ENCODE measurements around the gene TGM4. TPM values are rescaled to one million over a fixed set of nuclear protein-coding genes. Genes with fewer than 3 reads are reported as not detected.

TGM4 gene
- total RNA-seq, 4 donors from 2014 or later, result not detected

DNA sequence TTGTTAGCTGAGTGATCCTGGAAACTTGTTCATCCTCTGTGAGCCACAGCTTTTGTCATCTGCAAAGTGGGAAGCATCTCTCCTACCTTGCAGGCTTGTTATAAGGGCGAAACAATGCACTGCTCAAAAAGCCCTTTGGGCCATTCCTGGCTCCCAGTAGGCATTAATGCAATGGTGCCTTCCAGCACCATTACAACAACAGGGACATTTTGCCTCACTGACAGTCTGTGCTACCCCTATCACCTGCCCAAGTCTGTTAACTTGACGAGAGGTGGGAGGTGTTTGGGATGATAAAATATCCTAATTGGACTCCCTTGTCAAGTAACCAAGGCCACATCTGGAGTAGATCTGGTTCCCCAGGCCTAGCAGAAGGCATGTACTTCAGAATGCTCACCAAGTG, 57.4 kb downstream of the TGM4 start:
- intact Hi-C loops (cut with DNase I; ENCODE audit: low total_unique reads), result no loop called here
- Histone ChIP-seq H3K9me3 (no peaks in the 10 kb centered on the region), H3K4me1 (no peaks in the 10 kb centered on the region), H3K27me3 (no peaks in the 10 kb centered on the region), H3K4me3 (no peak overlapping the region), H3K36me3 (no peaks in the 10 kb centered on the region), H3K27ac (no peak overlapping the region)
- no peak for TF ChIP-seq POLR2A (IDR thresholded peaks at IDR 0.05)
- TF ChIP-seq, protein P1, sequence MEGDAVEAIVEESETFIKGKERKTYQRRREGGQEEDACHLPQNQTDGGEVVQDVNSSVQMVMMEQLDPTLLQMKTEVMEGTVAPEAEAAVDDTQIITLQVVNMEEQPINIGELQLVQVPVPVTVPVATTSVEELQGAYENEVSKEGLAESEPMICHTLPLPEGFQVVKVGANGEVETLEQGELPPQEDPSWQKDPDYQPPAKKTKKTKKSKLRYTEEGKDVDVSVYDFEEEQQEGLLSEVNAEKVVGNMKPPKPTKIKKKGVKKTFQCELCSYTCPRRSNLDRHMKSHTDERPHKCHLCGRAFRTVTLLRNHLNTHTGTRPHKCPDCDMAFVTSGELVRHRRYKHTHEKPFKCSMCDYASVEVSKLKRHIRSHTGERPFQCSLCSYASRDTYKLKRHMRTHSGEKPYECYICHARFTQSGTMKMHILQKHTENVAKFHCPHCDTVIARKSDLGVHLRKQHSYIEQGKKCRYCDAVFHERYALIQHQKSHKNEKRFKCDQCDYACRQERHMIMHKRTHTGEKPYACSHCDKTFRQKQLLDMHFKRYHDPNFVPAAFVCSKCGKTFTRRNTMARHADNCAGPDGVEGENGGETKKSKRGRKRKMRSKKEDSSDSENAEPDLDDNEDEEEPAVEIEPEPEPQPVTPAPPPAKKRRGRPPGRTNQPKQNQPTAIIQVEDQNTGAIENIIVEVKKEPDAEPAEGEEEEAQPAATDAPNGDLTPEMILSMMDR (IDR thresholded peaks at IDR 0.05), result no peak
- no peak for DNase-seq

DNA sequence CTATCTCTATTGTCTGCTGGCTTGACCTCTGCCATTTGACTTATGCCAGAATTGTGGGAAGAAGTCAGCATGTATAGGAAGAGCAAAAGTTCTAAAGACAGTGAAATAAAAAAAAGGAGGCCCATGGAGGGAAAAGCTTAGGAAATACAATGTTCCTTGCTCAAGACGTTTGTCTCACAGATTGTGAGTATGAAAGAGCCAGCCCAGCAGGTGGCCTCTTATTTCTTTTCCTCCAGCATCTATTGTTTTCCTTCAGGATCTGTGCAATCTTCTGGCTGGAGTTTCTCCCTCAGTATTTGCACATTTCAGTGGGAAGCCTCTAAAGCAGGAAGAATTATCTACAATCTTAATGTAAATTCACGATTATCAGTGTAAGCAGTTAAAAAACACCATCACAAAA, 57.9 kb downstream of the TGM4 start:
- H3K27me3 ChIP-seq, result no peaks in the 10 kb centered on the region
- no peaks in the 10 kb centered on the region for H3K36me3 ChIP-seq
- no peaks in the 10 kb centered on the region for H3K9me3 ChIP-seq
- TF ChIP-seq, protein P1 (IDR thresholded peaks at IDR 0.05), result no peak
- TF ChIP-seq POLR2A (IDR thresholded peaks at IDR 0.05), result no peak
- H3K4me3 ChIP-seq, result no peak overlapping the region
- H3K27ac ChIP-seq, result no peak overlapping the region
- intact Hi-C loops (cut with DNase I; ENCODE audit: low total_unique reads), result no loop called here
- no peaks in the 10 kb centered on the region for H3K4me1 ChIP-seq
- DNase-seq, result no peak

DNA sequence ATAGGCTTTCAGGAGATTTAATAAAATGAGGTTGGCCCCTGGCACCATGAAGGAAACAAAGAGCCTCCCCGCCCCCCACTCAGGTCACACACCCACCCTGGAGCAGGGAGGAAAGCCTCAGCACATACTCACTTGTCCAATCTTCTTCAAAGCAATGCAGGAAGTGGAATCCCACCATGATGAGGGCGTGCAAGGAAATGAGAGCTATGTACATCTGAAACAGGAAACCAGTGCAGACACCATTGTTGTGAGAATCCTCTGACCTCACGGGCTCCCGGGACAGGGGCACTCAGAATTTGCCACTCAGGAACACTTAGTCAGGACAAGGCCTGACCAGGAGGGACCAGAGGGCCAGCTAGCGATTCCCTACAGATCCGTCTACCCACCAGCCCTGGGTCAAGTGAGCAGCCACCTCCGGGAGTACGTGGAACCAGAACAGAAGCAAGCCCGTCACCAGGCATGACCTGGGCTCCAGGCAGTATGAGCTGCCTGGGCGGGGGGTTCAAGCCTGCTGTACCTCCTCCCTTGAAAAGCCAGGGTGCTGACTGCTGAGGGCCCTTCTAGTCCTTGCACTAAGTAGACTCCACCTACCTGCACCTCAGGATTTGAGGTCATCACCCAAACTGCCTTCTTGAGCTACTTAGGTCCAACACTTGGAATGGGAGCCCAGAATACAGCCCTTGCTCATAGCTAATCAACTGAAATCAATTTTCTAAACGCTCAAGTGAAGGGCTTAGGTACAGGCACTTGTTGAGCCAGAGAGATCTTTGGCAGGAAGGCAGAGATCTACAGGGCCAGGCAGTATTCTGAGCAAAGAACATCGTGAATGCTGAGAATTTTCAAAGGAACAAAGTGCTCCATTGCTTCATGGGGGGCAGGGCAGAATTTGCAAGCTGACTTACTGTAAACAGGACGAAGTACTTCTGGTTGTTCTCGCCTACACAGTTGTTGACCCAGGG, 58.9 kb downstream of the TGM4 start:
- Histone ChIP-seq H3K27me3 (no peaks in the 10 kb centered on the region), H3K4me3 (no peak overlapping the region), H3K9me3 (no peaks in the 10 kb centered on the region), H3K27ac (no peak overlapping the region), H3K36me3 (no peaks in the 10 kb centered on the region), H3K4me1 (no peaks in the 10 kb centered on the region)
- DNase-seq, result no peak
- TF ChIP-seq, protein P1 (IDR thresholded peaks at IDR 0.05), result no peak
- TF ChIP-seq POLR2A (IDR thresholded peaks at IDR 0.05), result no peak
- intact Hi-C loops (cut with DNase I; ENCODE audit: low total_unique reads), result no loop called here

DNA sequence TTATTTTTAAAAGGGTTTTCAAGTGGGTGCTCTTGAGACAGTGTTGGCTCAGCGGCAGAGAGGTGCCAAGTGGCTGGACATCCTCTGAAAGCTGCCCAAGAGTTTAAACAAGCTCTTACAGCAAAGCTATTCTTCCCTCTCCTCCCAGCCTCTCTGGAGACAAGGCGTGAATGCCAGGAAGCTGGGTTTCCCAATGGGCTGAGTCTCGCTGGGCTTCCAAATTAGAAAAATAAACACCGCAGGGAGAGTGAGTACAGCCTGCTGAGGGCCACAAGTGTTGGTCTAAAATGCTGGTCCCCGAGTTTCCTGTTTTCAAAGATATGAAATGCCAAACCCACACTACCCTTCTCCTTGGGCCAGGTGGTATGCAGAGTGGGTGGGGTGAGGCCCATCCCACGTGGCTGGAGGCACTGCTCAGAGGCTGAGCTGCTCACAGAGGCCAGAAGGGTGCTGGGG, 65.2 kb downstream of the TGM4 start:
- H3K36me3 ChIP-seq, result no peaks in the 10 kb centered on the region
- no peak overlapping the region for H3K27ac ChIP-seq
- no peaks in the 10 kb centered on the region for H3K4me1 ChIP-seq
- no peaks in the 10 kb centered on the region for H3K9me3 ChIP-seq
- intact Hi-C loops (cut with DNase I; ENCODE audit: low total_unique reads), result no loop called here
- no peak for DNase-seq
- no peaks in the 10 kb centered on the region for H3K27me3 ChIP-seq
- no peak overlapping the region for H3K4me3 ChIP-seq
- TF ChIP-seq POLR2A (IDR thresholded peaks at IDR 0.05), result no peak
- TF ChIP-seq, protein P1 (IDR thresholded peaks at IDR 0.05), result no peak

DNA sequence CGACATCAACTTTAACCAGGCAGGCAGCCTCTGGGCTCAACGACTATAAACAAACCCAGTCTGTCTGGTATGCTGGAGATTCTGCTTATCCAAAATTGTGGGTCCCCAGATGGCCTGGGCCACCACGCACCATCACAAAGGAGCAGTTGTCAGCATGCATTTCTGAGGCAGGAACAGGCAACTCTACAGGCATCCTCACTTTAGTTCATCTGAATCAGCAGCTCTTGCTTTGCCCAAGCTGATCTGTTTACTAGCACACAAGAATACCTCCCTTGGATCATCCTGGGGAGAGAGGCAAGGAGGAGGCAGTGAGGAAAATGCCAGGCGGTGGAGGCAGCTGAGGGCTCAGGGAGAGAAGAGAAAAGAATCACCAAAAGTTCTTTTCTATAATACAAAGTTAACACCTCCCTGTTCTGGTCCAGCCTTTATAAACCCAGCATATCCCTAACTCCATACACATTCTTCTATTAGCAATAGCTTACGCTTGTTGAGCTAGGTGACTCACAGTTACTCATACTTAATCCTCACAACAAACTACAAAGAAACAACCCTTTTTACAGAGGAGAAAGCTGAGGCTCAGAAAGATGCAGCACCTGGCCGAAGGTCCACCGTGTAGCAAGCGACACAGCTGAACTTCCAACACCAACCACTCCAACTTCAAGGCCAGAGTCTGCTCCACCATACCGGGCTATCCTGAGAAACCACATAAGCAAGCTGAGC, 68.0 kb downstream of the TGM4 start:
- Histone ChIP-seq H3K27ac (no peak overlapping the region), H3K36me3 (no peaks in the 10 kb centered on the region), H3K4me1 (no peaks in the 10 kb centered on the region), H3K27me3 (no peaks in the 10 kb centered on the region), H3K4me3 (no peak overlapping the region), H3K9me3 (no peaks in the 10 kb centered on the region)
- intact Hi-C loops (cut with DNase I; ENCODE audit: low total_unique reads), result no loop called here
- TF ChIP-seq, protein P1 (IDR thresholded peaks at IDR 0.05), result no peak
- TF ChIP-seq POLR2A (IDR thresholded peaks at IDR 0.05), result no peak
- DNase-seq, result no peak

All from uterus (tissue), 4 donors.